GM19193 (cell line): ENCODE measurements around the gene NFATC2.

ENCODE experiments used
- POLR2A ChIP-seq: IDR thresholded peaks from 4 replicates; pipeline ENCODE4 v1.6.1; 2011; ENCODE audit not compliant: insufficient read depth, insufficient read length; ENCODE audit errors: extremely low read depth

Gene NFATC2

GRCh38 chr20:51404297-51405060 lies 138.0 kb downstream of the NFATC2 start:
- TF ChIP-seq POLR2A, result peak; percentile 36

- no peak for TF ChIP-seq POLR2A
These were observed 138.9 kb downstream of the NFATC2 start for GRCh38 chr20:51403466-51404220.

GRCh38 chr20:51402201-51402600 lies 140.3 kb downstream of the NFATC2 start:
- no peak for TF ChIP-seq POLR2A

- TF ChIP-seq POLR2A, result no peak
These were observed 141.0 kb downstream of the NFATC2 start for GRCh38 chr20:51401496-51401895.

GRCh38 chr20:51400051-51400926 lies 142.2 kb downstream of the NFATC2 start:
- peak; percentile 57 for TF ChIP-seq POLR2A

GRCh38 chr20:51399006-51399890 lies 143.3 kb downstream of the NFATC2 start:
- no peak for TF ChIP-seq POLR2A

GRCh38 chr20:51398552-51398951 lies 144.0 kb downstream of the NFATC2 start:
- TF ChIP-seq POLR2A, result no peak

- no peak for TF ChIP-seq POLR2A
These were observed 144.4 kb downstream of the NFATC2 start for GRCh38 chr20:51398083-51398482.

- TF ChIP-seq POLR2A, result no peak
These were observed 145.4 kb downstream of the NFATC2 start for GRCh38 chr20:51397137-51397536.

GRCh38 chr20:51396365-51396909 lies 146.1 kb downstream of the NFATC2 start:
- no peak for TF ChIP-seq POLR2A

- no peak for TF ChIP-seq POLR2A
These were observed 147.8 kb downstream of the NFATC2 start for GRCh38 chr20:51394706-51395105.

- TF ChIP-seq POLR2A, result no peak
These were observed 148.9 kb downstream of the NFATC2 start for GRCh38 chr20:51393571-51393970.

- no peak for TF ChIP-seq POLR2A
These were observed 149.8 kb downstream of the NFATC2 start for GRCh38 chr20:51392614-51393186.
